SJCRH30 (cell line): ENCODE measurements around the gene LGR6. TPM values are rescaled to one million over a fixed set of nuclear protein-coding genes. Genes with fewer than 3 reads are reported as not detected.
"Not testable (repeated sequence)": the region's sequence is repeated elsewhere in the genome, so short reads cannot be mapped to it uniquely, and the experiment has no call there.

ENCODE experiments used
- DNase-seq, 2 experiments: peaks; one replicate each; pipeline ENCODE4 v3.0.0-alpha.2; 2015 to 2020
- H3K27ac ChIP-seq: fragments of 250-450 bp; sonication (Bioruptor Pico); 2 replicates; pipeline ENCODE4 v1.5.1; 2020; ENCODE audit warnings: mild to moderate bottlenecking, moderate library complexity
- H3K27me3 ChIP-seq: fragments of 250-450 bp; sonication (Bioruptor Pico); 2 replicates; pipeline ENCODE4 v1.5.1; 2020; ENCODE audit warnings: mild to moderate bottlenecking, moderate library complexity
- H3K36me3 ChIP-seq: fragments of 250-450 bp; sonication (Bioruptor Pico); 2 replicates; pipeline ENCODE4 v1.5.1; 2020; ENCODE audit warnings: mild to moderate bottlenecking, moderate library complexity
- H3K4me1 ChIP-seq: fragments of 250-450 bp; sonication (Bioruptor Pico); 2 replicates; pipeline ENCODE4 v1.5.1; 2020; ENCODE audit warnings: mild to moderate bottlenecking, moderate library complexity
- H3K4me3 ChIP-seq: fragments of 250-450 bp; sonication (Bioruptor Pico); 2 replicates; pipeline ENCODE4 v1.5.1; 2020; ENCODE audit warnings: mild to moderate bottlenecking, moderate library complexity
- H3K9me3 ChIP-seq: fragments of 250-450 bp; sonication (Bioruptor Pico); replicated peaks from 2 replicates; pipeline ENCODE4 v1.5.1; 2020; ENCODE audit warnings: mild to moderate bottlenecking, moderate library complexity
- total RNA-seq: library from RNA; depleted of rRNA; stranded (reverse); fragments of >200 nt; shearing (Covaris generic); gene quantifications from 2 replicates; pipeline ENCODE4 v1.2.3, GENCODE V29; 2014

The LGR6 gene
- total RNA-seq, 1 experiment from 2014 or later = not detected

- Histone ChIP-seq H3K4me1 (peaks cover 20% of the 10 kb centered on the region), H3K9me3 (no peaks in the 10 kb centered on the region), H3K4me3 (no peak overlapping the region), H3K27me3 (peaks cover 5% of the 10 kb centered on the region; the same call in 1 of the 2 replicates), H3K27ac (no peak overlapping the region), H3K36me3 (no peaks in the 10 kb centered on the region)
- no peak for DNase-seq
Observed at GRCh38 chr1:202252271-202252670, 58.7 kb downstream of the LGR6 start.

- H3K9me3 ChIP-seq = no peaks in the 10 kb centered on the region
- peaks cover 10% of the 10 kb centered on the region; the same call in 1 of the 2 replicates for H3K27me3 ChIP-seq
- H3K4me3 ChIP-seq = no peak overlapping the region
- no peak overlapping the region for H3K27ac ChIP-seq
- no peak for DNase-seq
- H3K4me1 ChIP-seq = no peaks in the 10 kb centered on the region; the same call in 1 of the 2 replicates
- no peaks in the 10 kb centered on the region for H3K36me3 ChIP-seq
Observed at GRCh38 chr1:202254454-202255252, 61.1 kb downstream of the LGR6 start.

GRCh38 chr1:202255343-202255742 lies 61.7 kb downstream of the LGR6 start:
- Histone ChIP-seq H3K27me3 (peaks cover 10% of the 10 kb centered on the region; the same call in 1 of the 2 replicates), H3K27ac (no peak overlapping the region), H3K4me3 (no peak overlapping the region), H3K9me3 (no peaks in the 10 kb centered on the region), H3K4me1 (no peaks in the 10 kb centered on the region; the same call in 1 of the 2 replicates), H3K36me3 (no peaks in the 10 kb centered on the region)
- DNase-seq = no peak

GRCh38 chr1:202259705-202260104 lies 66.1 kb downstream of the LGR6 start:
- H3K4me1 ChIP-seq = no peaks in the 10 kb centered on the region
- H3K9me3 ChIP-seq = 0 out of 2 replicates have a peak, but pooled peaks cover 5% of the 10 kb centered on the region
- no peak overlapping the region for H3K4me3 ChIP-seq
- peaks cover 14% of the 10 kb centered on the region; the same call in 1 of the 2 replicates for H3K27me3 ChIP-seq
- no peaks in the 10 kb centered on the region for H3K36me3 ChIP-seq
- DNase-seq = no peak
- H3K27ac ChIP-seq = no peak overlapping the region

GRCh38 chr1:202261209-202261958 lies 67.8 kb downstream of the LGR6 start:
- peaks cover 11% of the 10 kb centered on the region; the same call in 1 of the 2 replicates for H3K27me3 ChIP-seq
- not testable (repeated sequence) for H3K36me3 ChIP-seq, DNase-seq, H3K27ac ChIP-seq, H3K4me1 ChIP-seq, H3K9me3 ChIP-seq, H3K4me3 ChIP-seq

DNA sequence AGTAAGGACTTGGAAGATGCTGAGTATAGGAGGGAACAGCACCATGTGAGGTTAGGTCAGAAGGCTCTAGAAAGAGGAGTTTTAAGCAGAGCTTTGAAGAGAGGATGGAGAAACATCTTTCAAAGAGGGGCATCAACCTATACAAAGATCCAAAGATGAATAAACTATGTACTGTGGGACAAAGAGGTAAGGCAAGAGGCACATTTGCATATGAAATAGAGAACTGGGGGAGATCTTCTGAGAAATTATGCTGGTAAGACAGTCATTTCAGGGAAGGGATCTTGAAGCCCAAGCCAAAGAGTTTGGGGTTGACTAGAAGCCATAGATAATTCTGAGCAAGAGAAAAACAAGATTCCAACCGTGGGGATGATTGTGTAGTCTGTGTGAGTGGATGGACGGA lies 70.0 kb downstream of the LGR6 start:
- Histone ChIP-seq H3K4me1 (no peaks in the 10 kb centered on the region), H3K27ac (no peak overlapping the region), H3K36me3 (no peaks in the 10 kb centered on the region), H3K27me3 (peaks cover 25% of the 10 kb centered on the region), H3K4me3 (no peak overlapping the region), H3K9me3 (0 out of 2 replicates have a peak, but pooled peaks cover 5% of the 10 kb centered on the region)
- DNase-seq = no peak

DNA sequence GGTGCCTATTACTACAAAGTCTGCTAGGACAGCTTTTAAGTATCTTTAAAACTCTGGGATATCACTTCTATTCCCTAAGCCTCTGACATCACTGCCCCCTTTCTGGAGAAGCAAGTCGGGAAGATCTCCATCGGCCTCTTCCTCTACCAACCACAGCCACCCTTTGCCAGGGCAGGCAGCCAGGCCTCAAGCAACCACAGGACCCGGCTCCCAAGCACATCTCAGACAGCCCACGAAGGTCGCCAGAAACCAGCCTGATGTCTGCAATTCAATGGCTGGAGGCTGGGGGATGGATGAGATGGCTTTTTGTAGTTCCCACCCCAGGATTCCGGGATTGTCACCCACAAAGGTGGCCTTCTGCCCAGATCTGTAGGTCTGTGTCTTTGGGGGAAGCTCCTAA lies 70.7 kb downstream of the LGR6 start:
- DNase-seq = no peak
- no peak overlapping the region for H3K4me3 ChIP-seq
- 0 out of 2 replicates have a peak, but pooled peaks cover 5% of the 10 kb centered on the region for H3K9me3 ChIP-seq
- H3K36me3 ChIP-seq = no peaks in the 10 kb centered on the region
- H3K27me3 ChIP-seq = peaks cover 32% of the 10 kb centered on the region
- no peaks in the 10 kb centered on the region for H3K4me1 ChIP-seq
- H3K27ac ChIP-seq = no peak overlapping the region

GRCh38 chr1:202264726-202265125 lies 71.1 kb downstream of the LGR6 start:
- no peak overlapping the region for H3K4me3 ChIP-seq
- no peak for DNase-seq
- H3K36me3 ChIP-seq = no peaks in the 10 kb centered on the region
- H3K27ac ChIP-seq = no peak overlapping the region
- H3K27me3 ChIP-seq = peaks cover 36% of the 10 kb centered on the region
- no peaks in the 10 kb centered on the region for H3K4me1 ChIP-seq
- 0 out of 2 replicates have a peak, but pooled peaks cover 5% of the 10 kb centered on the region for H3K9me3 ChIP-seq

GRCh38 chr1:202266061-202266765 lies 72.6 kb downstream of the LGR6 start:
- no peak overlapping the region for H3K4me3 ChIP-seq
- H3K36me3 ChIP-seq = no peaks in the 10 kb centered on the region
- DNase-seq = no peak
- no peaks in the 10 kb centered on the region for H3K4me1 ChIP-seq
- H3K27ac ChIP-seq = no peak overlapping the region
- H3K27me3 ChIP-seq = peaks cover 49% of the 10 kb centered on the region
- H3K9me3 ChIP-seq = 0 out of 2 replicates have a peak, but pooled peaks cover 4% of the 10 kb centered on the region

- H3K4me3 ChIP-seq = no peak overlapping the region
- no peaks in the 10 kb centered on the region for H3K9me3 ChIP-seq
- no peaks in the 10 kb centered on the region for H3K4me1 ChIP-seq
- no peak for DNase-seq
- peaks cover 55% of the 10 kb centered on the region for H3K27me3 ChIP-seq
- H3K36me3 ChIP-seq = no peaks in the 10 kb centered on the region
- H3K27ac ChIP-seq = no peak overlapping the region
Observed at GRCh38 chr1:202268032-202268431, 74.4 kb downstream of the LGR6 start.

- no peak overlapping the region for H3K27ac ChIP-seq
- peaks cover 51% of the 10 kb centered on the region for H3K27me3 ChIP-seq
- DNase-seq = no peak
- H3K36me3 ChIP-seq = no peaks in the 10 kb centered on the region
- no peak overlapping the region for H3K4me3 ChIP-seq
- H3K4me1 ChIP-seq = no peaks in the 10 kb centered on the region
- no peaks in the 10 kb centered on the region for H3K9me3 ChIP-seq
Observed at GRCh38 chr1:202268817-202269216, 75.2 kb downstream of the LGR6 start.

GRCh38 chr1:202270871-202271326 lies 77.3 kb downstream of the LGR6 start:
- H3K27me3 ChIP-seq = peaks cover 51% of the 10 kb centered on the region
- no peaks in the 10 kb centered on the region for H3K36me3 ChIP-seq
- H3K9me3 ChIP-seq = no peaks in the 10 kb centered on the region
- DNase-seq = no peak
- no peak overlapping the region for H3K27ac ChIP-seq
- H3K4me3 ChIP-seq = no peak overlapping the region
- no peaks in the 10 kb centered on the region for H3K4me1 ChIP-seq

DNA sequence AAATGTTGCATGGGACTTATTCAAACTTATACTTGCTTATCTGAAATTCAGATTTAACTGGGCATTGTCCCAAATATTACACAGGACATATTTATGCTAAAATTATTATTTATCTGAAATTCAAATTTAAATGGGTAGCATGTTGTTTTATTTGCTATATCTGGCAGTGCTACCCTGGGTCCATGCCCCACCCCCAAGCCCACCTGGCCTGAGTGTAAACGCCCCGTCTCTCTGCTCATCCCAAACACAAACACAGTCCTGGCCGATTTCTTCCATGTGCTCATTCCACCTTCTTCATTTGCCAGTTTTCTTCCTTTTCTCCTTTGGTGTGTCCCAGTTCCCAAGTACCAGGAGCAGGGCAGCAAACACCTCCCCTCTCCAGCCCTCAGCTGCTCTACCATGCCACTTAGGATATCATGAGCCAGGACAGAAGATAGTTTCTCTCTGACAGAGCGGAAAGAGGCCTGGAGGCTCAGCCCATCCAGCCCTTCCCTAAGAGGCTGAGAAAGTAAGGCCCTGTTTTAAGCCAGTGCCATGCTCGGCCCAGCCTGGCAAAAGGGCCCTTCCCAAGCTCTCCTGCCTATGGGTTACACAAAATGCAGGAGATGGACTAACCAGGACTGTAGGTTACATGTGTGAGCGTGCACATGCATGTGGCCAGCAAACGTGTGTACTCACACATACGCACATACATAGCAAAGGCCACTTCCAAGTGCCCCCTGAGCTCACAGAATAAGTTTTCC lies 78.7 kb downstream of the LGR6 start:
- no peak for DNase-seq
- Histone ChIP-seq H3K9me3 (no peaks in the 10 kb centered on the region), H3K4me3 (no peak overlapping the region), H3K27ac (no peak overlapping the region), H3K36me3 (no peaks in the 10 kb centered on the region), H3K27me3 (peaks cover 39% of the 10 kb centered on the region), H3K4me1 (no peaks in the 10 kb centered on the region)

DNA sequence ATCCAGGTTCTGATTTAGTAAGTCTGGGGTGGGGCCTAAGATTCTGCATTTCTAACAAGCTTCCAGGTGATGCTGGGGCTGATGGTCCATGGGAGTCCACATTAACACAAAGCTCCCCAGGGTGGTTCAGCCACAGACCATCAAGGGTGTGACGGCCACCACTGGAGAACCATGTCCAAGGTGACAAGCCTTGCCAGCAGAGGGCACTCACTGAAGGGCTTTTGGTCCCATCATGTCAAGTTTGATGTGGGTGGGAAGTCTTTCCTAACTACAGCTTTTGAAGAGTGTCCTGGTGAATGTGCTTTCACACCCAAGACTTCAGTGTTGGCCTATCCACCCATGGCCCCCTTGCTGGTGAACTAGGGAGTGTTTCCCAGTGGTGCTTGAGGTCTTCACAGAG lies 81.0 kb downstream of the LGR6 start:
- Histone ChIP-seq H3K4me3 (no peak overlapping the region), H3K4me1 (no peaks in the 10 kb centered on the region), H3K27ac (no peak overlapping the region), H3K36me3 (no peaks in the 10 kb centered on the region), H3K27me3 (peaks cover 20% of the 10 kb centered on the region), H3K9me3 (no peaks in the 10 kb centered on the region)
- DNase-seq = peak; percentile 35 to 53
